OCI-M2 (cell line): ENCODE results near the gene SNHG17.
"Not testable (repeated sequence)": the region's sequence is repeated elsewhere in the genome, so short reads cannot be mapped to it uniquely, and the experiment has no call there.

Experiments used
- DNase-seq: peaks from one replicate; lab custom pipeline; 2025; ENCODE audit not compliant: unreplicated experiment; lab: John Stamatoyannopoulos, UW

SNHG17 gene

GRCh38 chr20:38421915-38422314 lies 13.2 kb downstream of the SNHG17 start:
- DNase-seq: no peak

GRCh38 chr20:38420388-38421085 lies 14.6 kb downstream of the SNHG17 start:
- DNase-seq: no peak

- DNase-seq: no peak
Observed at GRCh38 chr20:38418509-38419204, 16.5 kb downstream of the SNHG17 start.

GRCh38 chr20:38414769-38415450 lies 20.2 kb downstream of the SNHG17 start:
- no peak for DNase-seq

- no peak for DNase-seq
Observed at GRCh38 chr20:38412877-38413577, 22.1 kb downstream of the SNHG17 start.

GRCh38 chr20:38407822-38408221 lies 27.3 kb downstream of the SNHG17 start:
- DNase-seq: not testable (repeated sequence)

- no peak for DNase-seq
Observed at GRCh38 chr20:38407321-38407720, 27.8 kb downstream of the SNHG17 start.

- no peak for DNase-seq
Observed at GRCh38 chr20:38406476-38406875, 28.7 kb downstream of the SNHG17 start.

GRCh38 chr20:38405132-38405531 lies 30.0 kb downstream of the SNHG17 start:
- DNase-seq: no peak

GRCh38 chr20:38404016-38404415 lies 31.1 kb downstream of the SNHG17 start:
- no peak for DNase-seq

GRCh38 chr20:38402816-38403215 lies 32.3 kb downstream of the SNHG17 start:
- DNase-seq: no peak

GRCh38 chr20:38402089-38402488 lies 33.0 kb downstream of the SNHG17 start:
- no peak for DNase-seq

GRCh38 chr20:38395751-38396395 lies 39.3 kb downstream of the SNHG17 start:
- not testable (repeated sequence) for DNase-seq

GRCh38 chr20:38395165-38395564 lies 40.0 kb downstream of the SNHG17 start:
- no peak for DNase-seq

GRCh38 chr20:38393259-38393658 lies 41.9 kb downstream of the SNHG17 start:
- no peak for DNase-seq

- DNase-seq: no peak
Observed at GRCh38 chr20:38392356-38392755, 42.8 kb downstream of the SNHG17 start.

- no peak for DNase-seq
Observed at GRCh38 chr20:38387953-38388352, 47.2 kb downstream of the SNHG17 start.

- no peak for DNase-seq
Observed at GRCh38 chr20:38386851-38387250, 48.3 kb downstream of the SNHG17 start.

- DNase-seq: no peak
Observed at GRCh38 chr20:38386004-38386403, 49.1 kb downstream of the SNHG17 start.

GRCh38 chr20:38383147-38383546 lies 52.0 kb downstream of the SNHG17 start:
- no peak for DNase-seq

GRCh38 chr20:38377838-38378237 lies 57.3 kb downstream of the SNHG17 start:
- DNase-seq: not testable (repeated sequence)
